BJ (cell line): ENCODE data around the gene C5orf63. TPM values are rescaled to one million over a fixed set of nuclear protein-coding genes. Genes with fewer than 3 reads are reported as not detected.
"Not testable (repeated sequence)": the region's sequence is repeated elsewhere in the genome, so short reads cannot be mapped to it uniquely, and the experiment has no call there.

Experiments
- CTCF ChIA-PET: fragments of 350-600 bp; formaldehyde crosslinking; extraction: SDS; loops from one replicate; lab custom pipeline; 2021; ENCODE audit warnings: antibody characterized with exemption, inconsistent platforms; lab: Yijun Ruan, JAX
- POLR2A ChIA-PET: fragments of 300-600 bp; sonication (Branson Sonifier 250); formaldehyde crosslinking; extraction: SDS; loops from one replicate; lab custom pipeline; 2021; ENCODE audit warnings: antibody characterized with exemption; lab: Charles Lee
- DNase-seq: peaks from one replicate; pipeline ENCODE4 v3.0.0-alpha.2; 2011; ENCODE audit warnings: low read depth
- H3K27me3 ChIP-seq: 2 replicates; pipeline ENCODE4 v1.6.0; 2011; ENCODE audit warnings: low read length; ENCODE audit not compliant: control insufficient read depth, insufficient read depth
- H3K36me3 ChIP-seq: 2 replicates; pipeline ENCODE4 v1.5.1; 2011; ENCODE audit warnings: low read length; ENCODE audit not compliant: control insufficient read depth, insufficient read depth
- H3K4me3 ChIP-seq: 2 replicates; pipeline ENCODE4 v1.5.1; 2011; ENCODE audit warnings: low read depth, mild to moderate bottlenecking, control low read depth, low read length
- polyA plus RNA-seq: library from polyadenylated mRNA; depleted of rRNA; stranded (reverse); fragments of >200 nt; gene quantifications from 2 replicates; pipeline ENCODE4 v1.2.3, GENCODE V29; 2011
- TF ChIP-seq, protein P1 (sequence below): IDR thresholded peaks from 2 replicates; pipeline ENCODE4 v1.5.1; 2011; ENCODE audit warnings: low read depth, mild to moderate bottlenecking, control low read depth, inconsistent platforms, low read length, moderate library complexity; ENCODE audit not compliant: insufficient read depth

Gene C5orf63
- polyA plus RNA-seq, 1 experiment: 1.4 TPM

DNA sequence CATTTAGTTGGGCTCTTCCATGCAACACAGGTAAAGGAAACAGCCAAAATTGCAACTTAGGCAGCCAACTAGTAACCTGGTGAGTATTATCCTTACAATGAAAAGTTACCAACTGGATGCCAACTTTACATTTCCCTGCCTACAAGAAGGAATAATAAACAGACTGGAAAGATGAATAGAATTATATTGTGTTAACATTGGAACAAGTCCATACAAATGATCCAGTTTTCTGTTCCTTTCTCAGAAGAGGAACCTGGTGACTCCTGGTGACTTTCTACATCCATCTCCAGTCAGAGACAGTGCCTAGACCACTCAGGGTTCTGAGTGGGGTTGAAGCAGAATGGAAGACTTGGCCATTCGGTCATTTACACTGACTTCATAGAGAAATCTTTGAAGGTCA, 63.5 kb downstream of the C5orf63 start:
- Histone ChIP-seq H3K4me3 (no peak overlapping the region), H3K27me3 (no peaks in the 10 kb centered on the region), H3K36me3 (no peaks in the 10 kb centered on the region)
- ChIA-PET CTCF (interaction anchor here (1.2 to 1.9 kb wide), 2 partner anchors 19 to 171 kb away, joined by 3 to 4 read pairs; no protein-coding TSS in a partner anchor), POLR2A (no interaction called here)
- TF ChIP-seq, protein P1, sequence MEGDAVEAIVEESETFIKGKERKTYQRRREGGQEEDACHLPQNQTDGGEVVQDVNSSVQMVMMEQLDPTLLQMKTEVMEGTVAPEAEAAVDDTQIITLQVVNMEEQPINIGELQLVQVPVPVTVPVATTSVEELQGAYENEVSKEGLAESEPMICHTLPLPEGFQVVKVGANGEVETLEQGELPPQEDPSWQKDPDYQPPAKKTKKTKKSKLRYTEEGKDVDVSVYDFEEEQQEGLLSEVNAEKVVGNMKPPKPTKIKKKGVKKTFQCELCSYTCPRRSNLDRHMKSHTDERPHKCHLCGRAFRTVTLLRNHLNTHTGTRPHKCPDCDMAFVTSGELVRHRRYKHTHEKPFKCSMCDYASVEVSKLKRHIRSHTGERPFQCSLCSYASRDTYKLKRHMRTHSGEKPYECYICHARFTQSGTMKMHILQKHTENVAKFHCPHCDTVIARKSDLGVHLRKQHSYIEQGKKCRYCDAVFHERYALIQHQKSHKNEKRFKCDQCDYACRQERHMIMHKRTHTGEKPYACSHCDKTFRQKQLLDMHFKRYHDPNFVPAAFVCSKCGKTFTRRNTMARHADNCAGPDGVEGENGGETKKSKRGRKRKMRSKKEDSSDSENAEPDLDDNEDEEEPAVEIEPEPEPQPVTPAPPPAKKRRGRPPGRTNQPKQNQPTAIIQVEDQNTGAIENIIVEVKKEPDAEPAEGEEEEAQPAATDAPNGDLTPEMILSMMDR: no peak
- DNase-seq: no peak

DNA sequence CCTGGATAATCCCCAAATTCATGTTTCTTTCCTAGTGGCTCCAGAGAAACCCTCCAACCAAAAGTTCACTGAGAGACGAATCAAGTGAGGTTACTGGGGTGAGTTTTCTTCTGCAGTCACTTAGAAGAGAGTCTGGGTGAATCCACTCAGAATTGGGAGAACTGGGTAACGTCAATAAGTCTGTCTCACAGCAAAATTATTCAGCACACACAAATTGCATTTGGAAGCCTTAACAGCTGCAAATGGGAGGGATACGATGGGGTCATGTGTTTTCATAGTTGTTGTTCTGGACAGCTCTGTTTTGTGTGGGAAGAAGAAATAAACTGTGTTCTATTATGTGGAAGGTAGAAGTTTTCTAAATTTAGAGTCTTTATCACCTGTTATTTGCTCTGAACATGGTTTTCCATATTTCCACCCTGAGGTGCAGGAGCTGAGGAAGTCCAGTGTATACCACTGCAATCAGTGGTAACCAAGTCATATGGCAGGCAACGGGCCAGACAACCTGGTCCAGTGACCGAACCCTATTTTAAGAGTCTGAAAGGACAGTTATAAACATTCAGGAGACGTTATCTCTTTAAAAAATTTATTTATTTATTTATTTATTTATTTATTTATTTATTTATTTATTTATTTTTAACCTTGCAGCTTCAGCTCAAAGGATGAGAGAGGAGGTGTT, 64.9 kb downstream of the C5orf63 start:
- ChIA-PET CTCF (no interaction called here), POLR2A (no interaction called here)
- DNase-seq: no peak

DNA sequence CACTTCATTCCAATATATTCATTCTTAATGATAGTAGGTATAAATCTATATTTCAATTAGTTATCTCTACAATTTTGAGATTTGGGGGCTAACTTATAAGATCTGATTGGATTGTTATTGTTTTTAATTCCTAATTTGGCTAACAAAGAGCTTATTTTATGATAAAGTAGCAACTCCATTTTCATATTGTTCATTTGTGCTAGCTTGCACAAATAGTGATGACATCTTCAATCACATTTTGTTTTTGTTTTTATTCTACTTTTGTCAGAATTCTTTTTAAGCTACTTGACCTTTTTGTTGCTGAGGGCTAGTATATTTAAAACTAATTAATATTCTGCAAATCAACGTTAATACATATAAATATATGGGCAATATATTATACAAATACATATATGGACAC, 65.8 kb downstream of the C5orf63 start:
- DNase-seq: no peak
- CTCF ChIA-PET: no interaction called here
- POLR2A ChIA-PET: no interaction called here
- H3K4me3 ChIP-seq: no peak overlapping the region
- TF ChIP-seq, protein P1: no peak
- H3K36me3 ChIP-seq: no peaks in the 10 kb centered on the region
- no peaks in the 10 kb centered on the region for H3K27me3 ChIP-seq

More for the DNA sequence above, 64.9 kb downstream of the C5orf63 start:
- Histone ChIP-seq H3K36me3 (no peaks in the 10 kb centered on the region), H3K27me3 (no peaks in the 10 kb centered on the region), H3K4me3 (no peak overlapping the region)
- TF ChIP-seq, protein P1: no peak

DNA sequence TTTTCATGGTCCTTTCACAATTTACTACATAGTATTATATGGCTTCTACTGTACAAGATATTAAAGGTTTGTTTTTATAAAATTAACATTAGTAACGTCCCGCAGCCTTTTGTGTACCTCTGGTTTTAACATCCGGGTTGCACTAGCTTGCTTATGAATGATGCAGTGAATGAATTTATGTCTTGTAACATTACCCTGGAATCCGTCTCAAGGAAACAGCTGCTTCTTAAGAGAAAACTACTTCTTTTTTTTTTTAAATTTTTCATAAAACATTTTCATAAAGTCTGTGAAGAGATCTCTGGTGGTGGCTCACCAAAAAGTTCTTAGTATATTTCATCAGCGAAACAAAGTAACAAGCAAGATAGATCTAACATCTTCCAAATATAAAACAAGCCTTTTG, 66.6 kb downstream of the C5orf63 start:
- TF ChIP-seq, protein P1: no peak
- Histone ChIP-seq H3K27me3 (no peaks in the 10 kb centered on the region), H3K4me3 (no peak overlapping the region), H3K36me3 (no peaks in the 10 kb centered on the region)
- DNase-seq: no peak
- POLR2A ChIA-PET: no interaction called here
- CTCF ChIA-PET: interaction anchor here (1.1 kb wide), 1 partner anchor 19 kb away, joined by 4 read pairs; no protein-coding TSS in a partner anchor

DNA sequence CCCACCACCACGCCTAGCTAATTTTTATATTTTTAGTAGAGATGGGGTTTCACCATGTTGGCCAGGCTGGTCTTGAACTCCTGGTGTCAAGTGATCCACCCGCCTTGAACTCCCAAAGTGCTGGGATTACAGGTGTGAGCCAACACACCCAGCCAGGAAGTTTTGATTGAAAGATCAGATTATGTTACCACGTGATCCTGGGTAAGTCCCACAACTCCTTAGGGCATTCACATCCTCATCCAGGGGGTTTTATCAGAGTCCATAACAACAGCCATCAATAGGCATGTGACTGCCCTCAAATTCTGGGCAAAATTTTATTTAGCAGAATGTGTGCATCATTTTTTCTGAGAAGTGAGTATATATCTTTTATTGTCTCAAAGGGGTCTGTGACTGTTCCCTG, 68.0 kb downstream of the C5orf63 start:
- DNase-seq, POLR2A ChIA-PET, CTCF ChIA-PET, H3K27me3 ChIP-seq, H3K4me3 ChIP-seq, H3K36me3 ChIP-seq: not testable (repeated sequence)
